Measurements from ENCODE around the gene LAIR2.
A peak's percentile ranks its signal among the peaks of the same experiment; 100 is the strongest.

Gene LAIR2

GRCh38 chr19:54455786-54456422 lies 46.7 kb upstream of the LAIR2 start:
- no peak overlapping the region for H2AK5ac ChIP-seq (ENCODE audit: low read depth, low read length)
- no peak overlapping the region for H3K27ac ChIP-seq (replicated peaks; ENCODE audit: low read length)
- H3K79me1 ChIP-seq (ENCODE audit: low read depth, low read length) = peaks cover 37% of the 10 kb centered on the region
- no peak overlapping the region for H3K4me2 ChIP-seq (ENCODE audit: insufficient read depth, low read length, poor library complexity, severe bottlenecking)
- no peak overlapping the region for H2BK120ac ChIP-seq (ENCODE audit: low read depth, low read length)
- peak overlapping the region; percentile 13 for H2BK5ac ChIP-seq (ENCODE audit: low read length)
- H3K4me1 ChIP-seq (ENCODE audit: control insufficient read depth in 2 of 2, insufficient read depth in 1 of 2, low read depth in 1 of 2, low read length in 2 of 2) = no peaks in the 10 kb centered on the region
- no peaks in the 10 kb centered on the region for H3K27me3 ChIP-seq (ENCODE audit: control insufficient read depth in 3 of 3, insufficient read depth in 3 of 3, low read depth in 1 of 3, low read length in 3 of 3)
- no peaks in the 10 kb centered on the region for H3K9me3 ChIP-seq (replicated peaks in 1 of 2; ENCODE audit: control insufficient read depth in 2 of 2, insufficient read depth in 1 of 2, low read depth in 1 of 2, low read length in 2 of 2)
- no peak overlapping the region for H3K18ac ChIP-seq (ENCODE audit: low read length)
- DNase-seq (ENCODE audit: low spot score) = no peak
- no peak overlapping the region for H3K9ac ChIP-seq (ENCODE audit: low read depth, low read length, poor library complexity)
- H3K14ac ChIP-seq (ENCODE audit: low read length) = no peak overlapping the region
- no peak overlapping the region for H4K91ac ChIP-seq (ENCODE audit: low read depth, low read length, poor library complexity)
- H2AFZ ChIP-seq (ENCODE audit: low read length) = no peak overlapping the region
- H3K4ac ChIP-seq (ENCODE audit: low read length) = no peak overlapping the region
- no peak overlapping the region for H3K23ac ChIP-seq (ENCODE audit: low read depth, low read length, poor library complexity)
- WGBS, 2 donors (ENCODE audit: extremely low coverage in 2 of 2, insufficient read length in 2 of 2, insufficient replicate concordance in 1 of 2) = no CpG with 5 or more reads among the region's 40 CpGs
- peaks cover 88 to 96% of the 10 kb centered on the region in 2 donors for H3K36me3 ChIP-seq (replicated peaks in 1 of 2; ENCODE audit: control insufficient read depth in 2 of 2, insufficient read depth in 2 of 2, low read length in 2 of 2)
- H2BK12ac ChIP-seq (ENCODE audit: low read length) = no peak overlapping the region
- no peak overlapping the region for H3K4me3 ChIP-seq (ENCODE audit: low read length in 2 of 2)
- H2BK15ac ChIP-seq (ENCODE audit: low read length) = no peak overlapping the region
- no peak overlapping the region for H4K8ac ChIP-seq (ENCODE audit: low read depth, low read length)

GRCh38 chr19:54456423-54457373 lies 45.9 kb upstream of the LAIR2 start:
- H3K36me3 ChIP-seq (replicated peaks in 1 of 2; ENCODE audit: control insufficient read depth in 2 of 2, insufficient read depth in 2 of 2, low read length in 2 of 2) = peaks cover 85 to 96% of the 10 kb centered on the region in 2 donors
- no peak overlapping the region for H2BK15ac ChIP-seq (ENCODE audit: low read length)
- H2BK5ac ChIP-seq (ENCODE audit: low read length) = peak overlapping the region; percentile 39

GRCh38 chr19:54457773-54458647 lies 44.6 kb upstream of the LAIR2 start:
- Histone ChIP-seq H3K27me3 (ENCODE audit: control insufficient read depth in 3 of 3, insufficient read depth in 3 of 3, low read depth in 1 of 3, low read length in 3 of 3) (no peaks in the 10 kb centered on the region), H4K8ac (ENCODE audit: low read depth, low read length) (no peak overlapping the region), H3K9ac (ENCODE audit: low read depth, low read length, poor library complexity) (no peak overlapping the region), H2AK5ac (ENCODE audit: low read depth, low read length) (no peak overlapping the region), H3K27ac (replicated peaks; ENCODE audit: low read length) (no peak overlapping the region), H3K36me3 (replicated peaks in 1 of 2; ENCODE audit: control insufficient read depth in 2 of 2, insufficient read depth in 2 of 2, low read length in 2 of 2) (peaks cover 77 to 91% of the 10 kb centered on the region in 2 donors), H2BK5ac (ENCODE audit: low read length) (no peak overlapping the region), H2BK120ac (ENCODE audit: low read depth, low read length) (no peak overlapping the region), H3K4me1 (ENCODE audit: control insufficient read depth in 2 of 2, insufficient read depth in 1 of 2, low read depth in 1 of 2, low read length in 2 of 2) (no peaks in the 10 kb centered on the region), H2AFZ (ENCODE audit: low read length) (no peak overlapping the region), H3K9me3 (replicated peaks in 1 of 2; ENCODE audit: control insufficient read depth in 2 of 2, insufficient read depth in 1 of 2, low read depth in 1 of 2, low read length in 2 of 2) (no peaks in the 10 kb centered on the region), H3K4ac (ENCODE audit: low read length) (no peak overlapping the region), H2BK12ac (ENCODE audit: low read length) (no peak overlapping the region), H3K4me3 (ENCODE audit: low read length in 2 of 2) (peak overlapping the region in 1 of 2 donors; percentile 5), H3K18ac (ENCODE audit: low read length) (no peak overlapping the region), H3K14ac (ENCODE audit: low read length) (no peak overlapping the region), H2BK15ac (ENCODE audit: low read length) (no peak overlapping the region), H4K91ac (ENCODE audit: low read depth, low read length, poor library complexity) (no peak overlapping the region), H3K4me2 (ENCODE audit: insufficient read depth, low read length, poor library complexity, severe bottlenecking) (no peak overlapping the region), H3K23ac (ENCODE audit: low read depth, low read length, poor library complexity) (no peak overlapping the region), H3K79me1 (ENCODE audit: low read depth, low read length) (peaks cover 19% of the 10 kb centered on the region)
- DNase-seq (ENCODE audit: low spot score) = no peak
- no CpG with 5 or more reads among the region's 42 CpGs for WGBS, 2 donors (ENCODE audit: extremely low coverage in 2 of 2, insufficient read length in 2 of 2, insufficient replicate concordance in 1 of 2)

More at GRCh38 chr19:54456423-54457373, 45.9 kb upstream of the LAIR2 start:
- Histone ChIP-seq H3K4me3 (ENCODE audit: low read length in 2 of 2) (no peak overlapping the region), H3K79me1 (ENCODE audit: low read depth, low read length) (peaks cover 31% of the 10 kb centered on the region), H3K9ac (ENCODE audit: low read depth, low read length, poor library complexity) (no peak overlapping the region), H3K23ac (ENCODE audit: low read depth, low read length, poor library complexity) (peak overlapping the region; percentile 95), H3K18ac (ENCODE audit: low read length) (no peak overlapping the region), H3K14ac (ENCODE audit: low read length) (no peak overlapping the region), H3K4me1 (ENCODE audit: control insufficient read depth in 2 of 2, insufficient read depth in 1 of 2, low read depth in 1 of 2, low read length in 2 of 2) (no peaks in the 10 kb centered on the region), H3K4me2 (ENCODE audit: insufficient read depth, low read length, poor library complexity, severe bottlenecking) (no peak overlapping the region), H2AFZ (ENCODE audit: low read length) (no peak overlapping the region), H2AK5ac (ENCODE audit: low read depth, low read length) (no peak overlapping the region), H3K4ac (ENCODE audit: low read length) (no peak overlapping the region), H2BK120ac (ENCODE audit: low read depth, low read length) (no peak overlapping the region), H3K9me3 (replicated peaks in 1 of 2; ENCODE audit: control insufficient read depth in 2 of 2, insufficient read depth in 1 of 2, low read depth in 1 of 2, low read length in 2 of 2) (no peaks in the 10 kb centered on the region), H4K91ac (ENCODE audit: low read depth, low read length, poor library complexity) (no peak overlapping the region), H4K8ac (ENCODE audit: low read depth, low read length) (no peak overlapping the region), H3K27ac (replicated peaks; ENCODE audit: low read length) (no peak overlapping the region), H2BK12ac (ENCODE audit: low read length) (peak overlapping the region; percentile 41), H3K27me3 (ENCODE audit: control insufficient read depth in 3 of 3, insufficient read depth in 3 of 3, low read depth in 1 of 3, low read length in 3 of 3) (no peaks in the 10 kb centered on the region)
- DNase-seq (ENCODE audit: low spot score) = no peak
- WGBS, 2 donors (ENCODE audit: extremely low coverage in 2 of 2, insufficient read length in 2 of 2, insufficient replicate concordance in 1 of 2) = no CpG with 5 or more reads among the region's 51 CpGs
